ENCODE measurements around the gene PITPNM3.

The PITPNM3 gene

GRCh38 chr17:6546069-6546718 lies 10.2 kb downstream of the PITPNM3 start:
- Histone ChIP-seq H3K36me3 (ENCODE audit: insufficient read depth, low read length) (no peaks in the 10 kb centered on the region), H3K4me3 (ENCODE audit: low read length, poor library complexity, severe bottlenecking) (no peak overlapping the region), H3K4me2 (ENCODE audit: low read depth, low read length, poor library complexity, severe bottlenecking) (no peak overlapping the region), H3K9me2 (replicated peaks; ENCODE audit: low read depth, low read length) (no peaks in the 10 kb centered on the region), H4K20me1 (ENCODE audit: insufficient read depth, low read length, poor library complexity, severe bottlenecking) (no peaks in the 10 kb centered on the region), H3K79me2 (ENCODE audit: insufficient read depth, low read length) (no peaks in the 10 kb centered on the region), H2AFZ (ENCODE audit: low read length) (no peak overlapping the region), H3K4me1 (ENCODE audit: insufficient read depth, low read length, poor library complexity, severe bottlenecking) (no peaks in the 10 kb centered on the region), H3K9ac (ENCODE audit: low read depth, low read length, poor library complexity, severe bottlenecking) (no peak overlapping the region), H3K27me3 (ENCODE audit: insufficient read depth, low read length, poor library complexity, severe bottlenecking) (no peaks in the 10 kb centered on the region), H3K9me3 (ENCODE audit: insufficient read depth, low read depth, low read length) (no peaks in the 10 kb centered on the region), H3F3A (ENCODE audit: low read depth) (no peaks in the 10 kb centered on the region)
- TF ChIP-seq EZH2phosphoT487 (IDR thresholded peaks at IDR 0.05; ENCODE audit: borderline replicate concordance) (no peak), CTCF (conservative IDR thresholded peaks at IDR 0.05; ENCODE audit: low read length) (no peak)

- Histone ChIP-seq H3F3A (ENCODE audit: low read depth) (no peaks in the 10 kb centered on the region), H3K36me3 (ENCODE audit: insufficient read depth, low read length) (no peaks in the 10 kb centered on the region), H3K4me2 (ENCODE audit: low read depth, low read length, poor library complexity, severe bottlenecking) (no peak overlapping the region), H3K9me3 (ENCODE audit: insufficient read depth, low read depth, low read length) (no peaks in the 10 kb centered on the region), H3K4me3 (ENCODE audit: low read length, poor library complexity, severe bottlenecking) (no peak overlapping the region), H3K27me3 (ENCODE audit: insufficient read depth, low read length, poor library complexity, severe bottlenecking) (no peaks in the 10 kb centered on the region), H3K4me1 (ENCODE audit: insufficient read depth, low read length, poor library complexity, severe bottlenecking) (no peaks in the 10 kb centered on the region), H2AFZ (ENCODE audit: low read length) (no peak overlapping the region), H3K9me2 (replicated peaks; ENCODE audit: low read depth, low read length) (no peaks in the 10 kb centered on the region), H3K9ac (ENCODE audit: low read depth, low read length, poor library complexity, severe bottlenecking) (no peak overlapping the region), H3K79me2 (ENCODE audit: insufficient read depth, low read length) (no peaks in the 10 kb centered on the region), H4K20me1 (ENCODE audit: insufficient read depth, low read length, poor library complexity, severe bottlenecking) (no peaks in the 10 kb centered on the region)
- TF ChIP-seq EZH2phosphoT487 (IDR thresholded peaks at IDR 0.05; ENCODE audit: borderline replicate concordance) (no peak), CTCF (conservative IDR thresholded peaks at IDR 0.05; ENCODE audit: low read length) (no peak)
Measured at GRCh38 chr17:6545291-6545690, 11.1 kb downstream of the PITPNM3 start.

GRCh38 chr17:6544011-6544370 lies 12.4 kb downstream of the PITPNM3 start:
- TF ChIP-seq CTCF (conservative IDR thresholded peaks at IDR 0.05; ENCODE audit: low read length), result no peak
- no peak for TF ChIP-seq EZH2phosphoT487 (IDR thresholded peaks at IDR 0.05; ENCODE audit: borderline replicate concordance)
- Histone ChIP-seq H3K9me2 (replicated peaks; ENCODE audit: low read depth, low read length) (no peaks in the 10 kb centered on the region), H4K20me1 (ENCODE audit: insufficient read depth, low read length, poor library complexity, severe bottlenecking) (no peaks in the 10 kb centered on the region), H3K9ac (ENCODE audit: low read depth, low read length, poor library complexity, severe bottlenecking) (no peak overlapping the region), H3F3A (ENCODE audit: low read depth) (no peaks in the 10 kb centered on the region), H3K79me2 (ENCODE audit: insufficient read depth, low read length) (no peaks in the 10 kb centered on the region), H3K27me3 (ENCODE audit: insufficient read depth, low read length, poor library complexity, severe bottlenecking) (no peaks in the 10 kb centered on the region), H3K4me3 (ENCODE audit: low read length, poor library complexity, severe bottlenecking) (no peak overlapping the region), H3K4me1 (ENCODE audit: insufficient read depth, low read length, poor library complexity, severe bottlenecking) (no peaks in the 10 kb centered on the region), H3K9me3 (ENCODE audit: insufficient read depth, low read depth, low read length) (peaks cover 4% of the 10 kb centered on the region; the same call in 1 of the 2 replicates), H3K36me3 (ENCODE audit: insufficient read depth, low read length) (no peaks in the 10 kb centered on the region), H3K4me2 (ENCODE audit: low read depth, low read length, poor library complexity, severe bottlenecking) (no peak overlapping the region), H2AFZ (ENCODE audit: low read length) (no peak overlapping the region)

Measured in Loucy (cell line).